Fibroblast of lung (primary cell): ENCODE results near the gene RIN1.

Source experiments
- EZH2 ChIP-seq: IDR thresholded peaks from 2 replicates; pipeline ENCODE4 v1.5.1; 2012; ENCODE audit warnings: low read length, control low read depth, mild to moderate bottlenecking; ENCODE audit errors: missing control alignments
- TF ChIP-seq, protein P1 (sequence below), 2 donors: IDR thresholded peaks in 1 of 2; conservative IDR thresholded peaks in 1 of 2; 1 replicate in 1 of 2; 2 replicates in 1 of 2; pipeline ENCODE4 v1.5.1; 2011 to 2012; ENCODE audit warnings: low read length in 2 of 2, control low read depth in 1 of 2, inconsistent platforms in 1 of 2, low read depth in 1 of 2, mild to moderate bottlenecking in 1 of 2

GRCh38 chr11:66341502-66342126 lies 5.4 kb upstream of the RIN1 start:
- TF ChIP-seq, protein P1, sequence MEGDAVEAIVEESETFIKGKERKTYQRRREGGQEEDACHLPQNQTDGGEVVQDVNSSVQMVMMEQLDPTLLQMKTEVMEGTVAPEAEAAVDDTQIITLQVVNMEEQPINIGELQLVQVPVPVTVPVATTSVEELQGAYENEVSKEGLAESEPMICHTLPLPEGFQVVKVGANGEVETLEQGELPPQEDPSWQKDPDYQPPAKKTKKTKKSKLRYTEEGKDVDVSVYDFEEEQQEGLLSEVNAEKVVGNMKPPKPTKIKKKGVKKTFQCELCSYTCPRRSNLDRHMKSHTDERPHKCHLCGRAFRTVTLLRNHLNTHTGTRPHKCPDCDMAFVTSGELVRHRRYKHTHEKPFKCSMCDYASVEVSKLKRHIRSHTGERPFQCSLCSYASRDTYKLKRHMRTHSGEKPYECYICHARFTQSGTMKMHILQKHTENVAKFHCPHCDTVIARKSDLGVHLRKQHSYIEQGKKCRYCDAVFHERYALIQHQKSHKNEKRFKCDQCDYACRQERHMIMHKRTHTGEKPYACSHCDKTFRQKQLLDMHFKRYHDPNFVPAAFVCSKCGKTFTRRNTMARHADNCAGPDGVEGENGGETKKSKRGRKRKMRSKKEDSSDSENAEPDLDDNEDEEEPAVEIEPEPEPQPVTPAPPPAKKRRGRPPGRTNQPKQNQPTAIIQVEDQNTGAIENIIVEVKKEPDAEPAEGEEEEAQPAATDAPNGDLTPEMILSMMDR (conservative IDR thresholded peaks at IDR 0.05 in 1 of 2, IDR thresholded peaks at IDR 0.05 in 1 of 2; ENCODE audit: low read depth in 1 of 2, low read length in 2 of 2) = no peak
- no peak for TF ChIP-seq EZH2
